ENCODE measurements around the gene FSTL4. TPM values are rescaled to one million over a fixed set of nuclear protein-coding genes. Genes with fewer than 3 reads are reported as not detected.
A peak's percentile ranks its signal among the peaks of the same experiment; 100 is the strongest.

The FSTL4 gene
- total RNA-seq, 6 donors from 2014 or later, result 0.49 to 4.6 (median 1.1) TPM

DNA sequence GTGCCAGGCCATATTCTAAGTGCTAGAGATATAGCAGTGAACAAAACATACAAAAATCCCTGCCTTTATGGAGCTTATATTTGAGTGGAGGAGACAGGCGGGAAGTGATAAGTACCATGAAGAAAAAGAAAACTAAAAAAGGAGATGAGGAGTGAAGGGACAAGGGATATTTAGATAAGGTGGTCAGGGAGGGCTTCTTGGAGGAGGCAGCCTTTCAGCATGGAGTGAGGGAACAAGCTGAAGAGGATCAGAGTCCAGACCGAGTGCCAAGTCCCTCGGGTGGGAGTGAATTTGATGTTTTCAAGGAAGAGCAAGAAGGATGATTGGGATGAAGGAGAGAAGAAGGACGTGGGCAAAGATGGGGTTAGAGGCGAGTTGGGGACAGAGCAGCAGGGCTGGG lies 190.5 kb downstream of the FSTL4 start:
- H3K27ac ChIP-seq, result no peak overlapping the region
- ATAC-seq (ENCODE audit: low FRiP score in 2 of 2), result no peak

DNA sequence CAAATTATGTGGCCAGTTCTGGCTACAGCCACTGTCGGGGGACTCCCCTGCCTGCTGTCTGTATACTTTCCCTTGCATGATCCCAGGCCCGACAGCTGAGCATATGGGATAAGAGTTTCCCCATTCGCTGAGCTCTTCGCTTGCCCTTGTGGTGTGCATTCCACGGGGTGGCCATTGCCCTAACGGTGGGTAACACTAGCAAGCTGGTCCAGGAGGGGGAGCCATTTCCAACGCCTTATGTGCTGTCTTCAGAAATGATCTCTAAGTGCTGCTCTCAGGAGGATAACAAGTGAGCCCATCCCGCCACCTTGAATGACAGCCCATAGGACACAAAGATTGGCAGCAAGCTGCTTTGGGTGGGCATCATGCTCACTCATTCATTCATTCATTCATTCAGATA lies 190.9 kb downstream of the FSTL4 start:
- Histone ChIP-seq H3K4me3 (no peak overlapping the region), H3K36me3 (no peaks in the 10 kb centered on the region), H3K9me3 (no peaks in the 10 kb centered on the region), H3K4me1 (peaks cover 0 to 6% (median 4%) of the 10 kb centered on the region in 4 donors), H3K27ac (no peak overlapping the region), H3K27me3 (no peaks in the 10 kb centered on the region)
- ATAC-seq (ENCODE audit: low FRiP score in 2 of 2) (no peak), DNase-seq (no peak)
- TF ChIP-seq, protein P1, sequence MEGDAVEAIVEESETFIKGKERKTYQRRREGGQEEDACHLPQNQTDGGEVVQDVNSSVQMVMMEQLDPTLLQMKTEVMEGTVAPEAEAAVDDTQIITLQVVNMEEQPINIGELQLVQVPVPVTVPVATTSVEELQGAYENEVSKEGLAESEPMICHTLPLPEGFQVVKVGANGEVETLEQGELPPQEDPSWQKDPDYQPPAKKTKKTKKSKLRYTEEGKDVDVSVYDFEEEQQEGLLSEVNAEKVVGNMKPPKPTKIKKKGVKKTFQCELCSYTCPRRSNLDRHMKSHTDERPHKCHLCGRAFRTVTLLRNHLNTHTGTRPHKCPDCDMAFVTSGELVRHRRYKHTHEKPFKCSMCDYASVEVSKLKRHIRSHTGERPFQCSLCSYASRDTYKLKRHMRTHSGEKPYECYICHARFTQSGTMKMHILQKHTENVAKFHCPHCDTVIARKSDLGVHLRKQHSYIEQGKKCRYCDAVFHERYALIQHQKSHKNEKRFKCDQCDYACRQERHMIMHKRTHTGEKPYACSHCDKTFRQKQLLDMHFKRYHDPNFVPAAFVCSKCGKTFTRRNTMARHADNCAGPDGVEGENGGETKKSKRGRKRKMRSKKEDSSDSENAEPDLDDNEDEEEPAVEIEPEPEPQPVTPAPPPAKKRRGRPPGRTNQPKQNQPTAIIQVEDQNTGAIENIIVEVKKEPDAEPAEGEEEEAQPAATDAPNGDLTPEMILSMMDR (IDR thresholded peaks at IDR 0.05), result peak in 2 of 6 experiments; percentile 12
- TF ChIP-seq EP300 (IDR thresholded peaks at IDR 0.05) (no peak), POLR2AphosphoS5 (IDR thresholded peaks at IDR 0.05) (no peak)
- 75 to 100% methylated on average over 3 to 8 of the region's 8 CpGs for WGBS, 2 donors

More for the DNA sequence above, 190.5 kb downstream of the FSTL4 start:
- DNase-seq, result no peak
- no peaks in the 10 kb centered on the region for H3K27me3 ChIP-seq
- no peaks in the 10 kb centered on the region for H3K9me3 ChIP-seq
- H3K4me1 ChIP-seq, result peaks cover 0 to 6% (median 4%) of the 10 kb centered on the region in 4 donors
- no peak overlapping the region for H3K4me3 ChIP-seq
- 75 to 77% methylated on average over 5 of the region's 5 CpGs for WGBS, 2 donors
- no peaks in the 10 kb centered on the region for H3K36me3 ChIP-seq
- TF ChIP-seq EP300 (IDR thresholded peaks at IDR 0.05), result no peak
- TF ChIP-seq, protein P1 (IDR thresholded peaks at IDR 0.05), result no peak
- TF ChIP-seq POLR2A (IDR thresholded peaks at IDR 0.05), result no peak
- TF ChIP-seq POLR2AphosphoS5 (IDR thresholded peaks at IDR 0.05), result no peak

DNA sequence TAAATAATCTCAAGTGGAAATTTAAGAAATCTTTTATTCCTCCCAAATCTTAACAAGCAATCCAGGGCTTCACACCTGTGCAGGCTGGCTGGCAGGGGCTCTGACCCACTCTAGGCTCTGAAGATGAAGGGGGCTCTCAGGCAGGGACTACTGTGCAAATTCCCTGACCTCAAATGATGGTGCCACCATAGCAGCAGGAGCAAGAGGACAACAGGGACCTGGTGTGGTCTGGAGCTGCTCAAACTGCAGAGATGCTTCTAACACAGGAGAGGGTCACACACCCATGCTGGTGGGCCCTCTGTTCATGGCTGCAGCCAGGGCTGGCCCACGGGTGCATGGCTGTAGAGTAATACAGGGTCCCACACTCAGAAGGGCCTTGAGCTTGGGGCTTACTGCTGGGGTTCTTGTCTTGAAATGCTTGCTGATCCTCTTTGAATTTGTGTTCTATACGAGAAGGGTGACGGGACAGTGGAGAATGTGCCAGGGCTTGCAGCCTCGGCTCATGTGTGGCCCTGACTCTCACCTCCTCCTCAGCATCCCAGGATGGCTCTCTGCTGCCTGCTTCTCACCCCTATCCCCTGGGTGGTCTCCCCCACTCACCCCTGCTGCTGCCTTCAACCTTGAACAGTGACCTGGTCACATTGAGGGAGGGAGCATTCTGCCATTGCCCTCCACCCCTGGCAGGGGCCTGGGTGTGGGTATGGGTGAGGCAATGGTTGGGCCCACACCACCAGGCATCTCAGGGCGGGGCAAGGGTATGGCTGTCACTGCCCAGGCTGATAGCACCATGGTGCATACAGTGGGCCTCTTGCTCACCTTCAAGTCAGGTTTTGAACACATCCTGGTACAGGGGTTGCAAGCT lies 191.7 kb downstream of the FSTL4 start:
- no peak overlapping the region for H3K27ac ChIP-seq
- ATAC-seq (ENCODE audit: low FRiP score in 2 of 2), result peak in 1 of 2 donors; percentile 16
- no peaks in the 10 kb centered on the region for H3K36me3 ChIP-seq
- no peak overlapping the region for H3K4me3 ChIP-seq
- DNase-seq, result peak in 1 of 2 donors; percentile 37
- TF ChIP-seq POLR2A (IDR thresholded peaks at IDR 0.05), result no peak
- TF ChIP-seq POLR2AphosphoS5 (IDR thresholded peaks at IDR 0.05), result no peak
- no peak for TF ChIP-seq EP300 (IDR thresholded peaks at IDR 0.05)
- TF ChIP-seq, protein P1 (IDR thresholded peaks at IDR 0.05), result no peak
- H3K27me3 ChIP-seq, result no peaks in the 10 kb centered on the region
- WGBS, 2 donors, result 86 to 87% methylated on average over 3 to 5 of the region's 5 CpGs
- H3K4me1 ChIP-seq, result peaks cover 0 to 6% (median 4%) of the 10 kb centered on the region in 4 donors
- no peaks in the 10 kb centered on the region for H3K9me3 ChIP-seq

DNA sequence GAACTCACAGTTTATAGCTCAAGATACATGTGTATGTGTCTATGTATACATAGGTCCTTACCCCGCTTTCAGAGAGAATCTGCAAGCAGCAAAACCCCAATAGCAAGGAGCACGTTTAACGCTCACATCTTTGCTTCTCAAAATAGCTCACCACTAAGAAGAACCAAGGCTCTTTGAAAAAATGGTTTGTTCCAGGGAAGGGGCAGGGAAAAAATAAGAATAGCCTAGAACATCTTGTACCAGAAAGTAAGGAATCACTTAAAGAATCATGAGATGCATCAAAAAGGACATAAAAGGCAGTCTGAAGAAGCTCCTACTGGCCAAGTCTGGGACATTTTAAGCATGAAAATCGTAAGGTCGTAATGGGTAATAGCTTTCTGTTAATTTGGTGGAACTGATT lies 196.4 kb downstream of the FSTL4 start:
- no peaks in the 10 kb centered on the region for H3K27me3 ChIP-seq
- no peak overlapping the region for H3K27ac ChIP-seq
- no peak overlapping the region for H3K4me3 ChIP-seq
- H3K36me3 ChIP-seq, result no peaks in the 10 kb centered on the region
- H3K4me1 ChIP-seq, result no peaks in the 10 kb centered on the region
- TF ChIP-seq, protein P1 (IDR thresholded peaks at IDR 0.05), result no peak
- TF ChIP-seq POLR2AphosphoS5 (IDR thresholded peaks at IDR 0.05) (no peak), EP300 (IDR thresholded peaks at IDR 0.05) (no peak), POLR2A (IDR thresholded peaks at IDR 0.05) (no peak)
- ATAC-seq (ENCODE audit: low FRiP score in 2 of 2), result no peak
- 84 to 91% methylated on average over 5 of the region's 5 CpGs for WGBS, 2 donors
- H3K9me3 ChIP-seq, result no peaks in the 10 kb centered on the region
- DNase-seq, result no peak

Data from upper lobe of left lung (tissue), 6 donors.